HepG2 (cell line): ENCODE data around the gene TRIO. TPM values are rescaled to one million over a fixed set of nuclear protein-coding genes. Genes with fewer than 3 reads are reported as not detected.

Experiments used
- ARID3A ChIP-seq: IDR thresholded peaks from 2 replicates; pipeline ENCODE4 v1.6.1; 2012; ENCODE audit warnings: low read depth, low read length, improper control_type of control experiment
- CEBPZ ChIP-seq: IDR thresholded peaks from 2 replicates; pipeline ENCODE4 v1.6.1; 2012; ENCODE audit warnings: low read length, improper control_type of control experiment
- EEA1 ChIP-seq: sonication (generic); formaldehyde crosslinking; IDR thresholded peaks from 2 replicates; pipeline ENCODE4 v1.5.1; 2020; ENCODE audit warnings: mild to moderate bottlenecking, missing genetic modification reagents, borderline replicate concordance
- FIP1L1 ChIP-seq: fragments of 200-400 bp; formaldehyde crosslinking; IDR thresholded peaks from 2 replicates; pipeline ENCODE4 v1.6.1; 2018; ENCODE audit warnings: low read depth, mild to moderate bottlenecking, low read length, moderate library complexity, borderline replicate concordance; ENCODE audit not compliant: insufficient read depth
- FOSL2 ChIP-seq: sonication (generic); formaldehyde crosslinking; IDR thresholded peaks from 2 replicates; pipeline ENCODE4 v1.4.0; 2020; ENCODE audit warnings: missing genetic modification reagents
- FOXC1 ChIP-seq: sonication (generic); formaldehyde crosslinking; IDR thresholded peaks from 2 replicates; pipeline ENCODE4 v1.8.0; 2022; ENCODE audit warnings: mild to moderate bottlenecking, missing genetic modification reagents, borderline replicate concordance
- HNRNPL ChIP-seq: fragments of 200-400 bp; formaldehyde crosslinking; IDR thresholded peaks from 2 replicates; pipeline ENCODE4 v1.6.1; 2017; ENCODE audit warnings: mild to moderate bottlenecking, low read depth, low read length
- MTF1 ChIP-seq: sonication (generic); formaldehyde crosslinking; IDR thresholded peaks from 2 replicates; pipeline ENCODE4 v1.5.0; 2020; ENCODE audit warnings: missing genetic modification reagents
- NFKBIZ ChIP-seq: IDR thresholded peaks from 2 replicates; pipeline ENCODE4 v1.6.1; 2018; ENCODE audit warnings: missing genetic modification reagents, missing compliant biosample characterization
- PHF20 ChIP-seq: sonication (generic); formaldehyde crosslinking; IDR thresholded peaks from 2 replicates; pipeline ENCODE4 v1.5.0; 2020; ENCODE audit warnings: mild to moderate bottlenecking, missing genetic modification reagents
- POLR2AphosphoS2 ChIP-seq: IDR thresholded peaks from 2 replicates; pipeline ENCODE4 v1.6.1; 2011; ENCODE audit warnings: low read depth, low read length, improper control_type of control experiment
- SAFB2 ChIP-seq: sonication (generic); formaldehyde crosslinking; IDR thresholded peaks from 2 replicates; pipeline ENCODE4 v1.5.1; 2020; ENCODE audit warnings: missing genetic modification reagents, low read depth, mild to moderate bottlenecking, borderline replicate concordance
- USF2 ChIP-seq, 2 experiments: sonication (generic) in 1 of 2; formaldehyde crosslinking in 1 of 2; IDR thresholded peaks; 2 replicates each; pipeline versions ENCODE4 v1.5.1 to v1.6.1; 2011 to 2020; ENCODE audit warnings: borderline replicate concordance in 1 of 2, low read depth in 1 of 2, low read length in 1 of 2, mild to moderate bottlenecking in 1 of 2, missing genetic modification reagents in 1 of 2, moderate library complexity in 1 of 2
- ZBTB1 ChIP-seq: sonication (generic); formaldehyde crosslinking; IDR thresholded peaks from 2 replicates; pipeline ENCODE4 v1.4.0; 2020; ENCODE audit warnings: missing genetic modification reagents, borderline replicate concordance
- ZFP62 ChIP-seq: sonication (generic); formaldehyde crosslinking; IDR thresholded peaks from 2 replicates; pipeline ENCODE4 v1.4.0; 2020; ENCODE audit warnings: missing genetic modification reagents
- ZFYVE20 ChIP-seq: sonication (generic); formaldehyde crosslinking; IDR thresholded peaks from 2 replicates; pipeline ENCODE4 v1.8.0; 2023; ENCODE audit warnings: low read depth, mild to moderate bottlenecking, moderate library complexity, missing genetic modification reagents, borderline replicate concordance
- ZNF274 ChIP-seq: sonication (generic); formaldehyde crosslinking; IDR thresholded peaks from 2 replicates; pipeline ENCODE4 v1.5.1; 2020; ENCODE audit warnings: mild to moderate bottlenecking, missing genetic modification reagents
- ZNF326 ChIP-seq: sonication (generic); formaldehyde crosslinking; IDR thresholded peaks from 2 replicates; pipeline ENCODE4 v1.4.0; 2020; ENCODE audit warnings: missing genetic modification reagents, borderline replicate concordance
- ZNF556 ChIP-seq: sonication (generic); formaldehyde crosslinking; IDR thresholded peaks from 2 replicates; pipeline ENCODE4 v1.4.0; 2020; ENCODE audit warnings: mild to moderate bottlenecking, missing genetic modification reagents, borderline replicate concordance
- ZNF780A ChIP-seq: sonication (generic); formaldehyde crosslinking; IDR thresholded peaks from 2 replicates; pipeline ENCODE4 v1.8.0; 2022; ENCODE audit warnings: mild to moderate bottlenecking, missing genetic modification reagents, moderate library complexity
- polyA plus RNA-seq, 8 experiments: library from polyadenylated mRNA; depleted of rRNA in 3 of 8; stranded (reverse) in 7 of 8; unstranded in 1 of 8; fragments of >200 nt; fragmentation: Illumina TruSeq in 4 of 8; extraction: Trizol in 4 of 8; gene quantifications; 2 replicates each; pipeline versions ENCODE4 v1.2.1 to v1.2.3, GENCODE V29; 2011 to 2016; ENCODE audit warnings: low read depth in 4 of 8, missing spikeins in 1 of 8, mixed read lengths in 1 of 8; ENCODE audit not compliant: insufficient read depth in 1 of 8
- total RNA-seq, 5 experiments: library from RNA; depleted of rRNA; stranded (reverse); fragments of >200 nt; fragmentation: Illumina TruSeq; extraction: Trizol; gene quantifications; 2 replicates each; pipeline ENCODE4 v1.2.3, GENCODE V29; 2016; ENCODE audit warnings: low read depth in 1 of 5

The TRIO gene
- total and polyA plus RNA-seq, 2 of the 13 experiments (the other 11 are each of a cell fraction or from before 2014, with no cell fraction given): 45.2 to 45.9 TPM

- TF ChIP-seq ZFP62 (CRISPR knock-in tag): no peak
- no peak for TF ChIP-seq ZNF556 (CRISPR knock-in tag)
- no peak for TF ChIP-seq USF2 (IDR thresholded peaks at IDR 0.05; ENCODE audit: low read depth, low read length)
- no peak; the same call in 1 of the 2 replicates for TF ChIP-seq USF2 (CRISPR knock-in tag; IDR thresholded peaks at IDR 0.05; ENCODE audit: borderline replicate concordance)
- no peak for TF ChIP-seq ZFYVE20 (CRISPR knock-in tag)
- TF ChIP-seq POLR2AphosphoS2: no peak
- no peak for TF ChIP-seq EEA1 (CRISPR knock-in tag)
- TF ChIP-seq MTF1 (CRISPR knock-in tag): no peak
- no peak for TF ChIP-seq CEBPZ
- no peak for TF ChIP-seq ZNF780A (CRISPR knock-in tag)
- no peak for TF ChIP-seq ZNF274
- no peak for TF ChIP-seq HNRNPL
- TF ChIP-seq ZBTB1 (CRISPR knock-in tag): no peak
- no peak for TF ChIP-seq FIP1L1
- peak; percentile 68 for TF ChIP-seq FOSL2 (CRISPR knock-in tag)
- TF ChIP-seq FOXC1: no peak
- no peak for TF ChIP-seq SAFB2 (CRISPR knock-in tag)
- TF ChIP-seq ZNF326 (CRISPR knock-in tag): no peak
- TF ChIP-seq PHF20 (CRISPR knock-in tag): no peak
- no peak for TF ChIP-seq NFKBIZ (CRISPR knock-in tag)
- TF ChIP-seq ARID3A: peak; percentile 51; the same call in 1 of the 2 replicates
Measured at GRCh38 chr5:14208071-14209021, 65.2 kb downstream of the TRIO start (continued).
